CD14-positive monocyte (primary cell): ENCODE data around the gene GRIN3A. TPM values are rescaled to one million over a fixed set of nuclear protein-coding genes. Genes with fewer than 3 reads are reported as not detected.

ENCODE experiments used
- DNase-seq, 3 donors: peaks; one replicate each; pipeline ENCODE4 v3.0.0-alpha.2; 2011 to 2022
- H2AFZ ChIP-seq: 2 replicates; pipeline ENCODE4 v1.6.0; 2012; ENCODE audit warnings: mild to moderate bottlenecking, low read depth, low read length, inconsistent platforms; ENCODE audit not compliant: insufficient read depth, poor library complexity, severe bottlenecking
- H3K27ac ChIP-seq, 2 donors: 1 replicate in 1 of 2; 2 replicates in 1 of 2; pipeline ENCODE4 v1.5.1; 2012 to 2013; ENCODE audit warnings: low read length in 2 of 2, control low read depth in 1 of 2, inconsistent platforms in 1 of 2, low read depth in 1 of 2, mild to moderate bottlenecking in 1 of 2
- H3K27me3 ChIP-seq, 2 donors: one replicate each; pipeline versions ENCODE4 v1.6.0 to v1.6.1; 2011 to 2013; ENCODE audit warnings: low read length in 2 of 2; ENCODE audit not compliant: control insufficient read depth in 2 of 2, insufficient read depth in 2 of 2
- H3K36me3 ChIP-seq, 2 donors: replicated peaks in 1 of 2; 1 replicate in 1 of 2; 2 replicates in 1 of 2; pipeline versions ENCODE4 v1.5.1 to v1.6.1; 2012 to 2013; ENCODE audit warnings: low read length in 2 of 2, control low read depth in 1 of 2, inconsistent platforms in 1 of 2, mild to moderate bottlenecking in 1 of 2; ENCODE audit not compliant: insufficient read depth in 2 of 2, control insufficient read depth in 1 of 2
- H3K4me1 ChIP-seq, 2 donors: 1 replicate in 1 of 2; 2 replicates in 1 of 2; pipeline versions ENCODE4 v1.5.1 to v1.6.1; 2012 to 2013; ENCODE audit warnings: low read length in 2 of 2, control low read depth in 1 of 2, inconsistent platforms in 1 of 2, mild to moderate bottlenecking in 1 of 2, moderate library complexity in 1 of 2; ENCODE audit not compliant: insufficient read depth in 2 of 2, control insufficient read depth in 1 of 2
- H3K4me2 ChIP-seq: replicated peaks from 2 replicates; pipeline ENCODE3; 2012; ENCODE audit warnings: low read length, moderate library complexity, mild to moderate bottlenecking; ENCODE audit not compliant: poor library complexity, severe bottlenecking; ENCODE audit errors: extremely low read depth
- H3K4me3 ChIP-seq, 3 experiments: fragments of 200-600 bp in 1 of 3; sonication (generic) in 1 of 3; replicated peaks in 1 of 3; 1 replicate in 2 of 3; 2 replicates in 1 of 3; pipeline ENCODE4 v1.5.1; 2011 to 2013; ENCODE audit warnings: low read length in 3 of 3, mild to moderate bottlenecking in 3 of 3, control low read depth in 2 of 3, low read depth in 2 of 3, inconsistent platforms in 1 of 3, moderate library complexity in 1 of 3
- H3K79me2 ChIP-seq: 2 replicates; pipeline ENCODE4 v1.6.0; 2012; ENCODE audit warnings: mild to moderate bottlenecking, control low read depth, inconsistent platforms, low read length, moderate library complexity; ENCODE audit not compliant: insufficient read depth
- H3K9ac ChIP-seq: 2 replicates; pipeline ENCODE4 v1.6.0; 2017; ENCODE audit warnings: low read length, mild to moderate bottlenecking; ENCODE audit not compliant: insufficient read depth, poor library complexity, severe bottlenecking
- H3K9me3 ChIP-seq, 2 donors: replicated peaks in 1 of 2; 1 replicate in 1 of 2; 2 replicates in 1 of 2; pipeline versions ENCODE4 v1.5.1 to v1.6.1; 2012 to 2013; ENCODE audit warnings: low read length in 2 of 2, control low read depth in 1 of 2; ENCODE audit not compliant: control insufficient read depth in 1 of 2, insufficient read depth in 1 of 2
- H4K20me1 ChIP-seq: 2 replicates; pipeline ENCODE4 v1.6.0; 2012; ENCODE audit warnings: mild to moderate bottlenecking, low read length, control low read depth, moderate library complexity; ENCODE audit not compliant: insufficient read depth
- H3K27ac Mint-ChIP-seq, 7 donors: one replicate each; pipeline ENCODE4 v1.8.0; 2020; ENCODE audit warnings: mild to moderate bottlenecking in 7 of 7, mixed read lengths in 7 of 7, moderate library complexity in 6 of 7, inconsistent platforms in 2 of 7
- H3K27me3 Mint-ChIP-seq, 3 donors: one replicate each; pipeline ENCODE4 v1.8.0; 2021 to 2022; ENCODE audit warnings: low read depth in 3 of 3, mild to moderate bottlenecking in 3 of 3, mixed read lengths in 3 of 3, moderate library complexity in 3 of 3, inconsistent platforms in 1 of 3
- H3K36me3 Mint-ChIP-seq, 2 donors: one replicate each; pipeline ENCODE4 v1.8.0; 2020; ENCODE audit warnings: mixed read lengths in 2 of 2, inconsistent platforms in 1 of 2, mild to moderate bottlenecking in 1 of 2
- H3K4me1 Mint-ChIP-seq: one replicate; pipeline ENCODE4 v1.8.0; 2020; ENCODE audit warnings: mild to moderate bottlenecking, mixed read lengths
- H3K4me3 Mint-ChIP-seq, 2 donors: one replicate each; pipeline ENCODE4 v1.8.0; 2020; ENCODE audit warnings: mild to moderate bottlenecking in 2 of 2, mixed read lengths in 2 of 2, moderate library complexity in 1 of 2
- H3K9me3 Mint-ChIP-seq, 7 donors: one replicate each; pipeline ENCODE4 v1.8.0; 2020 to 2022; ENCODE audit warnings: mixed read lengths in 7 of 7, mild to moderate bottlenecking in 6 of 7, moderate library complexity in 6 of 7, inconsistent platforms in 2 of 7
- CTCF ChIP-seq: fragments of 200-600 bp; IDR thresholded peaks from one replicate; pipeline ENCODE4 v1.8.0; 2022; ENCODE audit warnings: antibody characterized with exemption, mild to moderate bottlenecking
- WGBS: methylation state at CpG from one replicate; pipeline ENCODE4 v1.1.5; 2013; ENCODE audit warnings: missing lambda C conversion rate; ENCODE audit not compliant: insufficient coverage; 5-methylcytosine and 5-hydroxymethylcytosine counted together
- intact Hi-C, 2 donors: fragments of 100-400 bp; cut with micrococcal nuclease; formaldehyde crosslinking; loops; one replicate each; pipeline versions ENCODE4 v1.15.0 to v1.15.1; 2023
- polyA plus RNA-seq, 3 donors: library from polyadenylated mRNA; depleted of rRNA in 1 of 3; unstranded in 2 of 3; stranded (reverse) in 1 of 3; fragments of 300-500 nt in 2 of 3; fragments of >200 nt in 1 of 3; fragmentation: Illumina TruSeq in 2 of 3; gene quantifications; 1 replicate in 2 of 3; 2 replicates in 1 of 3; pipeline ENCODE4 v1.2.3, GENCODE V29; 2012 to 2021

Gene GRIN3A
- polyA plus RNA-seq, 3 donors = 0.11 to 0.39 (median 0.16) TPM

GRCh38 chr9:101737705-101738565 is 512 bp downstream of the GRIN3A start:
- Histone ChIP-seq H2AFZ (peak overlapping the region; percentile 36), H3K4me3 (peak overlapping the region in 1 of 3 experiments; percentile 47), H3K9me3 (peaks cover 0 to 29% of the 10 kb centered on the region in 2 donors), H3K27me3 (peaks cover 54 to 67% of the 10 kb centered on the region in 2 donors), H3K36me3 (no peaks in the 10 kb centered on the region), H3K9ac (no peak overlapping the region), H3K4me2 (peak overlapping the region; percentile 50), H3K27ac (no peak overlapping the region), H4K20me1 (no peaks in the 10 kb centered on the region), H3K79me2 (no peaks in the 10 kb centered on the region), H3K4me1 (peaks cover 0 to 14% of the 10 kb centered on the region in 2 donors)
- TF ChIP-seq CTCF = no peak
- peak overlapping the region; percentile 56 to 91 for H3K4me3 Mint-ChIP-seq
- peaks cover 0 to 12% (median 9%) of the 10 kb centered on the region in 7 donors for H3K9me3 Mint-ChIP-seq
- H3K27me3 Mint-ChIP-seq = peaks cover 57 to 79% (median 57%) of the 10 kb centered on the region in 3 donors
- 2% methylated on average over 78 of the region's 78 CpGs for WGBS
- no peak for DNase-seq
- no peak overlapping the region for H3K27ac Mint-ChIP-seq
- H3K4me1 Mint-ChIP-seq = peaks cover 7% of the 10 kb centered on the region
- no peaks in the 10 kb centered on the region for H3K36me3 Mint-ChIP-seq
- intact Hi-C loops = no loop called here

- H3K79me2 ChIP-seq = no peaks in the 10 kb centered on the region
- H3K4me1 ChIP-seq = peaks cover 0 to 14% of the 10 kb centered on the region in 2 donors
- intact Hi-C loops = no loop called here
- H3K4me1 Mint-ChIP-seq = peaks cover 7% of the 10 kb centered on the region
- no peaks in the 10 kb centered on the region for H4K20me1 ChIP-seq
- no peak overlapping the region for H3K27ac Mint-ChIP-seq
- H3K4me3 Mint-ChIP-seq = peak overlapping the region in 1 of 2 donors; percentile 78
- H3K36me3 Mint-ChIP-seq = no peaks in the 10 kb centered on the region
- H3K36me3 ChIP-seq = no peaks in the 10 kb centered on the region
- H3K27me3 Mint-ChIP-seq = peaks cover 57 to 80% (median 58%) of the 10 kb centered on the region in 3 donors
- H2AFZ ChIP-seq = no peak overlapping the region
- H3K4me2 ChIP-seq = peak overlapping the region; percentile 50
- H3K4me3 ChIP-seq = no peak overlapping the region
- no peak overlapping the region for H3K27ac ChIP-seq
- no peak for DNase-seq
- peaks cover 0 to 12% (median 9%) of the 10 kb centered on the region in 7 donors for H3K9me3 Mint-ChIP-seq
- H3K27me3 ChIP-seq = peaks cover 53 to 67% of the 10 kb centered on the region in 2 donors
- peaks cover 0 to 29% of the 10 kb centered on the region in 2 donors for H3K9me3 ChIP-seq
- 15% methylated on average over 31 of the region's 32 CpGs for WGBS
- no peak for TF ChIP-seq CTCF
- no peak overlapping the region for H3K9ac ChIP-seq
Observed at GRCh38 chr9:101737165-101737704, 1.2 kb downstream of the GRIN3A start.
